ENCODE data around the gene HSD3B7. TPM values are rescaled to one million over a fixed set of nuclear protein-coding genes. Genes with fewer than 3 reads are reported as not detected.

Gene HSD3B7
- total RNA-seq, 2 donors from 2014 or later = 19.0 to 20.9 TPM

GRCh38 chr16:30996985-30997724 is 12.1 kb downstream of the HSD3B7 start:
- intact Hi-C loops (cut with DNase I) = no loop called here

GRCh38 chr16:30997725-30998711 is 13.0 kb downstream of the HSD3B7 start:
- no peak for TF ChIP-seq CTCF (IDR thresholded peaks at IDR 0.05)
- H3K4me3 ChIP-seq = peak overlapping the region; percentile 36
- H3K36me3 ChIP-seq = no peaks in the 10 kb centered on the region
- H3K4me1 ChIP-seq = no peaks in the 10 kb centered on the region
- no peak for DNase-seq
- intact Hi-C loops (cut with DNase I) = no loop called here
- no peaks in the 10 kb centered on the region for H3K9me3 ChIP-seq
- peaks cover 7% of the 10 kb centered on the region for H3K27me3 ChIP-seq
- H3K9ac ChIP-seq (ENCODE audit: low read depth in 2 of 2, low read length in 2 of 2) = peak overlapping the region in 1 of 2 donors; percentile 83
- no peak overlapping the region for H3K27ac ChIP-seq

More at GRCh38 chr16:30996985-30997724, 12.1 kb downstream of the HSD3B7 start:
- Histone ChIP-seq H3K36me3 (no peaks in the 10 kb centered on the region), H3K9ac (ENCODE audit: low read depth in 2 of 2, low read length in 2 of 2) (peak overlapping the region; percentile 73 to 83), H3K4me3 (peak overlapping the region; percentile 36), H3K27ac (peak overlapping the region; percentile 55), H3K4me1 (no peaks in the 10 kb centered on the region), H3K9me3 (no peaks in the 10 kb centered on the region), H3K27me3 (peaks cover 7% of the 10 kb centered on the region)
- peak; percentile 91 for DNase-seq
- TF ChIP-seq CTCF (IDR thresholded peaks at IDR 0.05) = no peak

- TF ChIP-seq CTCF (IDR thresholded peaks at IDR 0.05) = no peak
- Histone ChIP-seq H3K27me3 (peaks cover 7% of the 10 kb centered on the region), H3K9ac (ENCODE audit: low read depth in 2 of 2, low read length in 2 of 2) (no peak overlapping the region), H3K4me3 (no peak overlapping the region), H3K9me3 (no peaks in the 10 kb centered on the region), H3K27ac (no peak overlapping the region), H3K4me1 (no peaks in the 10 kb centered on the region), H3K36me3 (no peaks in the 10 kb centered on the region)
- no peak for DNase-seq
- intact Hi-C loops (cut with DNase I) = no loop called here
Observed at GRCh38 chr16:30998852-30999761, 14.1 kb downstream of the HSD3B7 start.

- no peaks in the 10 kb centered on the region for H3K9me3 ChIP-seq
- intact Hi-C loops (cut with DNase I) = no loop called here
- no peak for TF ChIP-seq CTCF (IDR thresholded peaks at IDR 0.05)
- H3K27ac ChIP-seq = no peak overlapping the region
- DNase-seq = no peak
- H3K36me3 ChIP-seq = no peaks in the 10 kb centered on the region
- H3K27me3 ChIP-seq = peaks cover 7% of the 10 kb centered on the region
- no peak overlapping the region for H3K4me3 ChIP-seq
- no peaks in the 10 kb centered on the region for H3K4me1 ChIP-seq
- no peak overlapping the region for H3K9ac ChIP-seq (ENCODE audit: low read depth in 2 of 2, low read length in 2 of 2)
Observed at GRCh38 chr16:31000671-31001382, 15.8 kb downstream of the HSD3B7 start.
